NCI-H1048 (cell line): ENCODE data around the gene SLC44A1.

ENCODE experiments used
- DNase-seq: peaks from one replicate; lab custom pipeline; 2025; lab: John Stamatoyannopoulos, UW

The SLC44A1 gene

GRCh38 chr9:105273731-105274130, 29.3 kb downstream of the SLC44A1 start:
- DNase-seq: no peak

DNA sequence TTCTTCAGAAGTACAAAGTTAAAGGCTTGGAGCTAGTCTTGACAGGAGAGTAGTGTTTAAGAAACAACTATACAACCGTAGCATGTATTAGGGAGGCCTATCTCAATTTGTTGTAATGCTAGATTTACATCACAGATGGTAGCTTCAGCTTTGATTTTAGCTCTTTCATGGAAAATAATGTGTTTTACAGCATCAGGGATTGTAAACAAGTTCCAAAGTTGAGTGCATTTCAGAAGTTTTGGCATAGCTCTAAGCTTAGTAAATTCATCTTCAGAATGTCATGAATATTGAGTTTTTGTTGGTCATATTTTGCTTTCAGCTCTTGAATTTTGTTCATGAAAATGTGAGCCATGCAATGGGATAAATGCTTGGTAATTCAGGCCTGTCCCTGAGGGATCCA, 30.7 kb downstream of the SLC44A1 start:
- DNase-seq: no peak

DNA sequence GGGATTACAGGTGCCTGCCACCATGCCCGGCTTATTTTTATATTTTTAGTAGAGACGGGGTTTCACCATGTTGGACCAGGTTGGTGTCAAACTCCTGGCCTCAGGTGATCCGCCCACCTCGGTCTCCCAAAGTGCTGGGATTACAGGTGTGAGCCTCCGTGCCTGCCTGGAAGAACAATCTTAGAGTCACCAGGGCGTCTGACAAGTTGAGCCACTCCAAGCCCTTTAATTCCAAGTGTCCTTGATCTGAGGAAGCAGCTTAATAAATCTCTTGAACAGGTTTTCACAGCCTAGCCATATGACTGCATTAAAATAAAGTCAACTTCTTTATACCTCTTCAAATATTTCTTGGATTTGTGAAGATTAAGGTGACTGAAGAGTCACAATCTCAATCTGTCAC, 31.5 kb downstream of the SLC44A1 start:
- no peak for DNase-seq

GRCh38 chr9:105278751-105279150, 34.3 kb downstream of the SLC44A1 start:
- no peak for DNase-seq

DNA sequence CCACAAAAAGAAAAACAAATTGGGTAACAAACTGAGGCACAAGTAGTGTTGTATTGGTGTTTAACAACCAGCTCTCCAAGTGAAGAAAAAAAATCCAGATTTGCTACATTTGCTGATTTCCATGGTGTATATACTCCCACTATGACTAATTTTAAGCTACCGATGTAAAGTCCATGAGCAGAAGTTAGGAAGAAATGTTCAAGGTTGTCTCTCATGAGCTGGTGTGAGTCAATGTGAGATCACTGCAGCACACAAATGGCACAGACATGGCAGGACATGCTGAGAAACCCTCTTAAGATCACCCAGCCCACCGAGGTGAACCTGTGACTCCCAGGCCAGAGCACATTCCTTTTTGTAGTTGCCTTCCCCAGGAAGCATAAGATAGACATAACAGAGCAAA, 36.2 kb downstream of the SLC44A1 start:
- no peak for DNase-seq

DNA sequence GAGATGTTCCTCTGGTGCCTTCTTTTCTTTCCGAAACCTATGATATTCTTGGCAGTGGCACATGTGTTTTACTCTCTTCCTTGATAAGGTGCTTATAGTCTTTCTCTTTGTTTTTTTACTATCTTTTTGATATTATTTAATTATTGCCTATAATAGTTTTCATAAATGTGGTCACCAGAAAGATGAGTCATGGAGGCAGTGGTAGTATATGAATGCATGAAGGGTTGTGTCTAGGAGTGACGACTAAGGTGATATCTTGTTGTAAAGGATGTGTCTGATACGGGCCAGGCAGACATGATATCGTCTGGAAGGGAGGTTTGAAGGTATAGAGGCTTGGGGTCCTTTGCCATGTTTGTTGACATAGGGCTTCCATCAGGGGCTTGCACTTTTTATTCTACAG, 36.8 kb downstream of the SLC44A1 start:
- no peak for DNase-seq

DNA sequence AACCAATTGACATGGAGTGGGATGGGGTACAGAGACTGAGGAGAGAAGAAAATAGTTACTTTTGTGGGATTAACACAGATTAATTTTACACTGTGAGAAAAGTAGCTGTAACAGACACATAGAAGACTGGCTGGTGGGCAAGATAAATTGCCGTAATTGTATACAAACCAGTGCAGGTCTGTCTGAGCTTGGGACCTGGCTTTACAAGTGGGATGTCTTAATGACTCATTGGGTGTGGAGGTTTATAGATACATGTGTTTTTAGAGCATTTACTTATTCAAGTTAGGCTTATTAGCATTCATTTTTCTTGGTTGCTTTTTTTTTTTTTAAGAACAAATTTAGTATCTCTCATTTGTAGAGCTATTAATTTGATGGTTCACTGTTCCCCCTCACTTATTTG, 37.5 kb downstream of the SLC44A1 start:
- no peak for DNase-seq

- no peak for DNase-seq
Observed at GRCh38 chr9:105282870-105283621, 38.6 kb downstream of the SLC44A1 start.

GRCh38 chr9:105283795-105284194, 39.3 kb downstream of the SLC44A1 start:
- no peak for DNase-seq

DNA sequence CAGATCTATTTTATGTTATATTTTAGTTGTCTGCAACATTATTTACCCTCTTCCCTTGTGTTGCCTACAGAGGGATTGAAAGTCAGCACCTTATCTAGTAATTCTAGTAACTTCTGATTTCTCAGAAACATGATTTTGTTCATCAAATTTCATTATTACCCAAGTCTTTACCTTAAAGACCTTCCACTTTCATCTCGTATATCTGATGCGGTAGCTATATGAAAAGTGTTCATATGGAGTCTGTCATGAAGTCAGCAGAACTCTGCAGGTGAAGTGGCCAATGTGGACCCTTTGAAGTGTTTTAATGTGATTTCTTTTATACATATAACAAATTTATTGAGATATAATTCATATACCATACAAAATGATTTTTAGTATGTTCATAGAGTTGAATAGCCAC, 40.0 kb downstream of the SLC44A1 start:
- DNase-seq: no peak

DNA sequence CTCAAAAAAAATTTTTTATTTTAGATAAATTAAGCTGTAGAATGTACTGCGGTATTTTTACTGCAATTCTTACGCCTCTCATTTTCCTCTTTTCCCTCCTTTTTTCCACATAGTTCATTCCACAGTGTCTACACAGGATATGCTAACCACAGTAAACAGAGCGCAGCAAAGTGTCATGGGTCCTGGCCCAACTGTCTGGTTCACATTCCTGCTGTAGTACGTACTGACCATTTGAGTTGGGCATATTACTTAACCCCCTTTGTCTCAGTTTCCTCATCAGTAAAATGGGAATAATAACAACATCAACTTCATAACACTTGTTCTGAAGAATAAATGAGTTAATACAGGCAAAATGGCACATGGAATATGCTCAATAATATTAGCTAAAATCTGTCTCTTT, 41.6 kb downstream of the SLC44A1 start:
- DNase-seq: no peak

- no peak for DNase-seq
Observed at GRCh38 chr9:105289305-105289704, 44.9 kb downstream of the SLC44A1 start.

DNA sequence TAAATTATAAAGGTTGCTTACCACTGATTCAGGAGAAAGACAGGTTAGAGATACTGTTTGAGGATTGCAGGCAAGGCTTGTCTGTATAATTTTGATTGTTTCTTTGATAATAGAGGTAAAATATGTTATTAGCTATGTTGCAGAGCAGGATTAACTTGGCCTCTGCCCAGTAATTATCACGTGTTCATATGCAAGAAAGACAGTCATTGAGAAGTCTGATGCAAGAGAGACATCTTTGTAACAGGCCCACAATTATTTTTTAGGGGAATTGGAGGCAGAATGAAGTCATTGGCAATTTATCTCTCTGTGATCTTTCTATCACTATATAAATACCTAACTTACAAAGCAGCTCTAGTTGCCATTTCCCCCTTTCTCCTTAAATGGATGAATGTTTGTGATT, 46.0 kb downstream of the SLC44A1 start:
- DNase-seq: no peak

DNA sequence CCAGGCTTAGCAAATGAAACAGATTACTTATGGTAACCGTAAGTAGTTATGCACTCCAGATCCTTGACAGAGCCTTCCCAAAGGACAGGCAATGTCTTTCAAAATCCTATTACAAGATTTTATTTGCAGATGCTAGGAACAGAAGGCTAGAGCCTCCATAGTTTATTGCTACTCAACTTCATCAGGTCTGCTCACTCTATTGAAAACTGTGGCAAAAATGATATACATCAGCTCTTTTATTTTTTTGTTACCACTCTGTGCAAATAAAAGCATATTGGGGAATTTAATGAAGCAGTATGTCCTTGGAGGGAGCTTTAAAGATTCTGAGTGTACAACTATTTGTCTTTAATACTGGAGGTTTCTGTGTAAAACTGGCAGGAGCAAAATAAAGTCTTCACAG, 46.5 kb downstream of the SLC44A1 start:
- DNase-seq: no peak

DNA sequence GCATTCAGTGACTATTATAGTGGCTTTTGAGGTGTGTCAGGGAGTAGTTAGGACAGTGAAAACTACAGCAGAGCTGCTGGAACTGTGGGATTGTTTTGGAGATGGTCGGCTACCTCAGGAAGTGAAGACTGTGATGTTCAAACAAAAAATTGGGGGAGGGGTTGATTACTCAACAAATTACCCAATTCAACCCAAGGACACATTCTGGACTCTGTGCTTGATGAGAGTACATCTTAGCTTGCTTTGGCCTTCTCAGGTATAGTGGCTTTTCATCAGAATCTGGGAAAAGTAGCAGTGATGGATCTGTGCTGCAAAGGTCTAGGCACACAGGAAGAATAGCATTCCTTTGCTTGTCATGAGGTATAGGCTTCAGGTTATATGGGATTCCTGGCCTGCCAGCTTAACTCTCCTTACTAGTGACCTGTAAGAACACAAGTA, 47.0 kb downstream of the SLC44A1 start:
- DNase-seq: no peak

GRCh38 chr9:105291938-105292337, 47.5 kb downstream of the SLC44A1 start:
- no peak for DNase-seq

GRCh38 chr9:105293408-105293807, 49.0 kb downstream of the SLC44A1 start:
- no peak for DNase-seq

GRCh38 chr9:105295201-105295550, 50.7 kb downstream of the SLC44A1 start:
- no peak for DNase-seq

- DNase-seq: no peak
Observed at GRCh38 chr9:105295986-105296385, 51.5 kb downstream of the SLC44A1 start.

DNA sequence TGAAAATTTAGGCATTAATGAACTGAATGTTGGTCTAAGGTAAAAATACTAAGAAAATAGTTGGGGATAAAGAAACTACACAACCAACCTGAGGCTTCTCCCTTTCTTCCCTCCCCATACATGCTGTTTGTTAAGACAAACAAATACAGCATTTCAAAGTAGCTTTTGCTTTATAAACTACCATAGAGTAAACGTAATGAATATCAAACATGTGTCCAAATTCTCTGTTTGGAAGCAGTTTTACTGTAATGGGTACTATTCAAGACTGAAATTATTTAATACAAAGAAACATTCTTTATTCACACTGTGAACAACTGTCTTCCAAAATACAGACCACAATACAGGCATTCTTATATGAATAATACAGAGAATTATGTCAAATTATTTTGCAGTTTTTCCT, 52.0 kb downstream of the SLC44A1 start:
- no peak for DNase-seq

GRCh38 chr9:105296877-105297287, 52.4 kb downstream of the SLC44A1 start:
- DNase-seq: no peak

DNA sequence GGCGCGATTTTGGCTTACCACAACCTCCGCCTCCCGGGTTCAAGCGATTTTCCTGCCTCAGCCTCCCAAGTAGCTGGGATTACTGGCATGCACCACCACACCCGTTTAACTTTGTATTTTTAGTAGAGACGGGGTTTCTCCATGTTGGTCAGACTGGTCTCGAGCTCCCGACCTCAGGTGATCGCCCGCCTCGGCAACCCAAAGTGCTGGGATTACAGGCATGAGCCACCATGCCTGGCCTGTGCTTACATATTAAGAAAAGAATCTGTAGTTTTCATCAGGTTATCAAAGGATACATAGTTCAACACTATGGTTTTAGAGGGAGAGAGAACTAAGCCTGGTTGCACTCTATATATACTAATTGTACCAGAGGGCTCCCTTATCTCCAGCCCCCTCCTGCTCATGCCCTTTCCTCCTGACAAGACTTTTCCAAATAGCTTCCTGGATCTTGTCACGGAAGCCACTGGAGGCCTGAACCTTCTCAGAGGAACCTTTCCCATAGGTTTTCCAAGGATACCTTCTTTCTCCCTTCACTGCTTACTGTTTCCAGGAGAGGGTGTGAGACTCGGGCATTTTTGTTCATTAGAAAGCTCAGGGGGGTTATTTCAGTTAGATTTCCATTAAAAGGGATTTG, 53.1 kb downstream of the SLC44A1 start:
- DNase-seq: no peak

DNA sequence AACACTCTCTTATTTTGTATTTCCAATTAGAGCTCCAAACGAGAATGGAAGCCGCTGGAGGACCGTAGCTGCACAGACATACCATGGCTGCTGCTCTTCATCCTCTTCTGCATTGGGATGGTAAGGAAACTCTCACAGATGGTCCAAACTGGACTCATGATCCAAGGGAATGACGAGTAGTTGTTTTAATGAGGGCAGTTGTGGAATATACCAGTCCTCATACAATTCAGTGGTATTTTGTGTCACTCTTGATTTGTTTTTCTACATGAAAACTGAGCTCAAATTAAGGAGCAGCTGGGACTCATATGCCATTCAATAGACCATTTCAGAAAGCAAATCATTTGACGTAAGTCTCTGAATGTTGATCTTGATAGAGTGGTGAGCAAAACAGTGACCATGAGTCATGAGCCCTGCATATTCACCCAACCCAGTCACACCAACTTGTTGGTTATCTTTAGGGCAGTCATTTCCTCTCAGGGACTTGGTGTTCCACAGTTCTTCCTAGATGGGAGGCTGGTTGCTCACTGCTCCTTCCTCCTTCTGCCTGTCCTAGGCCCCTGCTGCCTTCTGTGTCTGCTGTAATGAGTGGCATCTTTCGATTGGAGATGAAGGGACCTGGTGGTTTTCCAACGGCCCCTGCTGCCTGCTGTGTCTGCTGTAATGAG, 54.9 kb downstream of the SLC44A1 start:
- no peak for DNase-seq
